Measurements from ENCODE around the gene STK4.

Gene STK4

DNA sequence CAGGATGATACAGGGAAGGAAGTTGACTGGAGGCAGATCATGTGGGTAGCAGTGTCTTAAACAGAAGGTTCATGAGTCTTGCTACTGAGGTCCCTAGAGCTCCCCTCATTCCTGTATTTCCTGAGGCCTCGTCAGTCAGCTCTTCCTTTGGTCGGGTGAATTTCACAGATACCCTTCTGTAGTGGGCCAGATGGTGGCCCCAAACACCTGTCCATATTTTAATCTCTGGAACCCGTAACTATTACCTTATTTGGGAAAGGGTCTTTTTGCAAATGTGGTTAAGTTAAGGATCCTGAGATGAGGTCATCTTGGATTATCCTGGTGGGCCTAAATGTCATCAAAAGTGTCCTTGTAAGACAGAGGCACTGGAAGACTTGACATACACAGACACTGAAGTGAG lies 125.1 kb downstream of the STK4 start:
- DNase-seq, result no peak

DNA sequence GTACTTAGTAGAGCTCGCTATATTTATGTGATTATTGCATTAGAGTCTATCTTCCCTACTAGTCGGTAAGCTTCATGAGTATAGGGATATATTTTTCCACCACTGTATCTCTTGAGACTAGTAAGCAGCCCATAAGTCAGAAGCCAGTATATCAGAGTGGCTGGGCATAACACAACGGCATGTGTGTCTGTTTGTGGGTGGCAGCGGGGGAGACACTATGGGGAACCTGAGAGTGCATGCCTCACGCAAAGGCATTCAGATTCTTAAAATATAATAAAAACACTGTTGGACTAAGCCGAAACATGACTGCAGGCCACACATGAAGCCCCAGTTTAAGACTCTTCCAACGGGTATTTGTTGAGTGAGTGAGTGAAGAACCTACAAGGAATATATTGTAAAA lies 126.6 kb downstream of the STK4 start:
- no peak for DNase-seq

DNA sequence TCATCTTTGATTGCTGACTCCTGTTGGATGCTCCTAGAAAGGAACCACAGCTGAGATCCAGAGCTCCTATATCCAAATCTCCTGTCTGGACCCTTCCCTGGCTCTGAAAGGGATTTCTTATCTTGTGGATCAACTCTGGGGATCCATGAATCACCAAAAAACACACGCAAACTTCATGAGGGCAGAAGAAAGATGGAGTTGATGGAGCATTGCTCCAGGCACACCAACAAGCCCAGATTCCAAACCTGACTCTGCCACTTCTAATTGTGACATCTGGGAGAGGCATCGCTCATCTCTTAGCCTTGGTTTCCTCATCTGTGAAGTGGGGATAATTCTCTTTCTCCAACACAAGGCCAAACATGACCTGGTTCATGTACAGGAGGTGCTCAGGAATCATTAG lies 127.9 kb downstream of the STK4 start:
- no peak for DNase-seq

DNA sequence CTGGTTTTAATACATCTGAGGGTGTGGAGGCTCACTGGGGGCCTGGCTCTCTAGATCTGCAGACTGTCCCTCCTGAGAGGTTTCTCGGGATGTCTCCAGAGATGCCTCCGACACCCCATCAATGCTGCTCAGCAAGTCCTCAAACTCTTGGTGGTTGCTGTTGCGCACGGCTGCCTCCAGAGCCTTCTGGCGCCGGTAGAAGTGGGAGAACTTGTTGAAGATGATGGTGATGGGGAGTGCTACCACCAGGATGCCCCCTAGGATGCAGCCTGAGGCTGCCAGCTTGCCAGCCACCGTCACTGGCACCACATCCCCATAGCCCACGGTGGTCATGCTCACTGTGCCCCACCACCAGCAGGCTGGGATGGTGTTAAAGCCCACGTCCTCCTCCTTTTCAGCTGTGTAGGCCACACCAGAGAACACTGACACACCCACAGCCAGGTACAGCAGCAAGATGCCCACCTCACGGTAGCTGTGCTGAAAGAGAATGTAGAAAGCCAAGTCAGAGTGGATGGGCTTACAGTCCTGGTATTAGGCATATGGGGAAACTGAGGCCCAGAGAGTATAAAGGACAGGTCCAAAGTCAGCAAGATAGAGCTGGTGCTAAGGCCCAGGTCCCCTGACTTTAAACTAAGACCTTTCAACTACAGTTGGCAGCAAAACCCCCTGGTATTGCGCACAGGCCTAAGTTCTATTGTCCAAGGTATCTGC lies 128.7 kb downstream of the STK4 start:
- DNase-seq, result no peak

DNA sequence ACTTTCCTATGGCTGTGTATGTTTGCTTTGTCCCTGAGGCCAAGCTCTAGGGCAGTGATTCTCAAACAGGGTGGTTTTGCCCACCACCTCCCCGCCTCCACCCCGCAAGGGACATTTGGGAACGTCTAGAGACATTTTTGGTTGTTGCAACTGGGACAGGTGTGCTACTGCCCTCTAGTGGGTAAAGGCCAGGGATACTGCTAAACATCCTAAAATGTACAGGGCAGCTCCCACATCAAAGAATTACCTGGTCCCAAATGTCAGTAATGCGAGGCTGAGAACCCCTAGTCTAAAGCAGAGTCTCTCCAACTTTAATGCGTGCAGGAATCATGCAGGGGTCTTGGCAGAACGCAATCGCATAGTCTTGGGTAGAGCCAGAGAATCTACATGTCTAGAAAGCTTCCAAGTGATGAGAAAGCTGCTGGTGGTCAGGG lies 129.5 kb downstream of the STK4 start:
- DNase-seq, result peak; percentile 73

DNA sequence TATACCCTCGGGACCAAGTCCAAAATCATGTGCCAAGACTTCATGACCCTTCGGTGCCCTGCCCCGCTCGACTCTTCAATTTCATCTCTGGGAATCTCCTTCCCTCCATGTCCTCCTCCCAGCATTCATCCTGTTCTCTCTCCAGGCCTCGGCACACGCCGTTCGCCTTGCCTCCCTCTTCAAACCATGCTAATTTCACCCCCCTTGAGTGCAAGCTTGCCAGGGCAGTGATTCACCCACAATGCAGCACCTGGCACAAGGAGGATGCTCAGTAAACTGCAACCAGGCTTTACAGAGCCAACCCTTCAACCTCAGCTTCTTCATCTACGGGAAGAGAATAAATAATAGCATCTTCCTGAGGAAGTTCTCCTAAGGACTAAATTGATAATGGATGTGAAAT lies 130.5 kb downstream of the STK4 start:
- no peak for DNase-seq

DNA sequence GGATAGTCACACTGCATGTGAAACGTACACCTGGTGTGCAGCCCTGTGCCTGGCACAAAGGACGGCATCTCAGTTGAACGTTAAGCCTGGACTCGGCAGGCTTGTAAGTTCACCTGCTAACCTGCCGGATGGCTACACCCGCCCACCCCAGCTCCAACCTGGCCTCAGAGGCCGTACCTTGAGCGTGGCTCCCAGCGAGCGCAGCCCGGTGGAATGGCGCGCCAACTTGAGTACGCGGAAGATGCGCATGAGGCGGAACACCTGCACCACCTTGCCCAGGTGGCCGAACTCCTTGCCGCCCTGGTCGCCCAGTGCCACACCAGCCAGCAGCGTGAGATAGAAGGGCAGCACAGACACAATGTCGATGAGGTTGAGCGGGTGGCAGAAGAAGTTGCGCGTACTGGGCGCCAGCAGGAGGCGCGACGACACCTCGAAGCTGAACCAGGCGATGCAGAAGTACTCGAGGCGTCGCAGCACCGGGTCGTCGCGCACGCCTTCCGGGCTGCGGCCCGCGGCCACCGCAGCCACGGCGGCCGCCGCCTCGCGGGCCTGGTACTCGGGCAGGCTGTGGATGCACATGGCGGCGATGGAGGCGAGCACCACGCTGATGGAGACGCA lies 131.3 kb downstream of the STK4 start:
- peak; percentile 47 for DNase-seq

DNA sequence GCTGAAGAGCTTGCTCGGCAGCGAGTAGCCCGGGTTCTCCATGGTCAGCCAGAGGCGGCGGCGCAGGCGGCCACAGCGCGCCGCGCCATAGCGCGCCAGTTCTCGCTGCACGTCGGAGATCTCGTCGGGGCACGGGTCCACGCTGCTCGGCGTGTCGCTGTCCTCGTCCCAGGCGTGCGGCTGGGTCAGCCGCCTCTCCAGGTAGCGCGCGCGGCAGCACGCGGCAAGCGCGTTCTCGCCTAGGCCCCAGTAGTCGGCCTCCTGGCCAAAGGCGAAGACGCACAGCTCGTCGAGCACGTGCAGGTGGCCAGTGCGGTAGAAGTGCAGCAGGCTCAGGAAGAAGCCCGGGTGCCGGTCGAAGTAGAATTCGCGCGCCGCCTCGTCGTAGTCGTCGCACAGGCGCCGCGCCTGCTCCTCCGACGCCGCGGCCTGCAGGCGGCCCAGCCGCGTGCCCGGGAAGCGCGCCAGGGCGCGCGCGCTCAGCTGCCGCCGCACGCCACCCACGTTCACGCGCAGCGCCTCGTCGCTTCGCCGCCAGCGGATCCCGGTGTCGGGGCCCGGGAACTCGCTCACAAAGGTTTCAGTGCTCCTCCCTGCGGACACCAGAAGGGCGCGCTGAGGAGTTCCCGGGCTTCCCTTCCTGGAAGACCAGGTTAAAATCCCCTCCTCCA lies 131.9 kb downstream of the STK4 start:
- DNase-seq, result no peak

DNA sequence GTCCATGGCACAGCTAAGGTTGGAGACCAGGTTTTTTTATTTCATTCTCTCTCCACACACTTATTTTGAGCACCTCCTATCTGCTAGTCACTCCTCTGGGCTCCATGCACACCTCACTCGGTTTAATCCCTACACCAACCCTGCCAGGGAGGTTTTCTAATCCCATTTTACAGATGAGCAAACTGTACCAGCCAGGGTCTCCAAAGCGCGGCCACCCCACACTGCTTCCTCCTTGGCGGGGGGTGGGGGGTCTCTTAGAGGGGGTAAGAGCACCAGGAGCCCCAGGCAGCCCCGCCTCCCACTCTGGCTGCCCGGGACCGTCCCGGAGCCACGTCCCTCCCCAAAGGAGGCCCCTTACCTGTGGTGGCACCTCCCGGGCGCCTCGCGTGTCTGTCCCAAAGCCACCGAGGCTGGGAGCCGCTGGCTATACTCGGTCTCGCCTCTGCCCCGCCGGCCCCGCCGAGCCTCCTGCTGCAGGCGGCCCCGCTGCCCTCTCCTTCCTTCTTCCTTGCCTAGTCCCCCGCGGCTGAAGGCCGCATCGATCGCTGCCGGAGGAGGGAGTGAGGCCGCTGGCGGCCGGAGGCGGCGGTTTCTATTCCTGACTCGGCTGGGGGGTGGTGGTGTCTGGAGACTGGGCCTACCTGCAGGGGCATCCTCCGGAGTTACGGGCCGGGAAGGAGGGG lies 134.4 kb downstream of the STK4 start, which contains the start of gene KCNS1:
Gene KCNS1 (minus strand): TSS at position 565 of the 683 bp plus-strand sequence. CDS start 1,891 bp downstream, outside the sequence.
- DNase-seq, result no peak

DNA sequence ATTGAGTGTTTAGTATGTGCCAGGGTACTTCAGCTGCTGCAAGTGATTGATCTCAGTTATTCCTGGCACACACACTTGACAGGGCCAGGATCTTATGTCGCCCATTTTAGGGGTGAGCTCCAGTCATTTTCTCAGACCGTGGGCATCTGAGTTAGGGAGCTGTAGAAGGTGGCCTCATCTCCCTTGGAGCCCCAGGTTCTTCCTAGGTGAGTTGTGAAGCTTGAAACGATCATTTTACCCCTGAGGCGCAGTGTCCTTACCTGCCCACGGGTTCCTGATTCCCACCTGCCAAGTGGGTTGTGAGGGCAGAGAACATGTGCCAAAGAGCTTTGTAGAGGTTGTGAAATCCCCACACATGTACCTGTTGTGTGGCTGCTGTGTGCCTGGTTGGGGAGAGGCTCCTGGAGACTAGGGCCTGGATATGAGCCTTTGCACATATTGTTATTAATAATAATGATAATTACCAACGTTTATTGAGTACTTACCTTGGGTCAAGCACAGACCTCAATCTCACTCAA lies 135.1 kb downstream of the STK4 start:
- DNase-seq, result no peak

DNA sequence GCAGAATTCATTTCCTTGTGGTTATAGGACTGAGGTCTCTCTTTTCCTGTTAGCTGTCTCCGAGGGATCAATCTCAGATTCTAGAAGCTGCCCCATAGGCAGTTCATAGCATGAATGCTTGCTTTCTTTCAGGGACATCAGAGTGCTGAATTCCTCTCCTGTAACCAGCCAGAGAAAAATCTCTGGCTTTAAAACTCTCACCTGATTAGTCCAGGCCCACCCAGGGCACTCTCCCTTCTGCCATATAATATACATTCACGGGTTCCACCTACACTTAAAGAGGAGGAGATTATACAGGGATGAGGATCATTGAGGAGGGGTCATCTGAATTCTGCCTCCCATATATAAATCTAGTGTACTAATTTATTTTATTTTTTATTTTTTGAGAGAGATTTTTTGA lies 136.8 kb downstream of the STK4 start:
- DNase-seq, result no peak

DNA sequence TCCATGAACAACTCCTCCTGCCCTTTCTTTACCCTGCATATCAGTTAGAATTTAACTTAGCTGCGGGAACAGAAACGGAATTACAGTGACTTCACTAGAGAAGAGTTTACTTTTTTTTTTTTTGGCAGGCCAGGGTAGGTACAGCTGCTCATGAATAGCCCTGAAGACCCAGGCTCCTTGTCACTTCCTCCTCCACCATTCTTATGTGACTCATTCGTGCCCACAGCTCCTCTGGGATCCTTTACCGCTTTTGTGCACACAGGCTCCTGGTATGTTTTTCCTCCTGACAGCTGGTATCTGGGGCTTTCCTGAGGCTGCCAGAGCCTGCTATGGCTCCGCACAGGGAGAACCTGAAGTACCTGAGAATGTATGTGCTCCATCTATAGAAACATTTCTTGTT lies 138.5 kb downstream of the STK4 start:
- DNase-seq, result no peak

DNA sequence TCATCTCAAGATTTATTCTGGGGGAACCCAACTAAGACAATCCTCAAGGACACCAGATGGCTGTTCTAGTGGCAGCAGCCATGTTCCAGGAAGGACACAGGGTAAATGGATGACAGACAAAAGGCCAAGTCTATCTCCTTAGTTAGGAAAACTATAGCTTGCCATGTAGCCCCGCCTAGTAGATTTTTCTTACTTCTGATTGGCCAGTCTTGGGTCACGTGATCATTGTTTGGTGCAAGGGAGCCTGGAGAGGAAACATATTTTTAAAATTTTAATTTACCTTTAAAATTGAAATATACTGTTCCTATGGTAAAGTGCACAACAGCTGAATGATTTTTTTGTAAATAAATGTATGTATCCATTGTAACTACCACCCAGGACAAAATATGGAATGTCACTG lies 139.0 kb downstream of the STK4 start:
- DNase-seq, result no peak

DNA sequence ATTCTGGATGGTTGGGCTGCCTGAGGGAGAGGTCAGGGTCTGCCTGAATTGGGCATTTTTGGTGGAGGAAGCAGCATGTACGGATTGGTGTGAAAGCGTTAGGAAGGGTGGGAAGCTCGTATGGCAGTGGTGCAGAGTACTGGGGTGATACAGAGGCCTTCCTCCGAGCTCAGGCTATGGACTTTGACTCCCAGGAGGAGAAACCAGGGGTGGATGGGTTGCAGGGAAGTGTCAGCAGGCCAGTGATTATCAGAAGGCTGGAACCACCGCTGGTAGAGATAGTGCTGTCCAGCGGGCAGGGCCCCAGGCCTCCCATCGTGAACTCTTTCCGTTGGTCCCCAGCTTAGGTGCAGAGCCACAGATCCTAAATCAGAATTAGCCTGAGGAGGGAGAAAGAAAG lies 143.3 kb downstream of the STK4 start:
- no peak for DNase-seq

DNA sequence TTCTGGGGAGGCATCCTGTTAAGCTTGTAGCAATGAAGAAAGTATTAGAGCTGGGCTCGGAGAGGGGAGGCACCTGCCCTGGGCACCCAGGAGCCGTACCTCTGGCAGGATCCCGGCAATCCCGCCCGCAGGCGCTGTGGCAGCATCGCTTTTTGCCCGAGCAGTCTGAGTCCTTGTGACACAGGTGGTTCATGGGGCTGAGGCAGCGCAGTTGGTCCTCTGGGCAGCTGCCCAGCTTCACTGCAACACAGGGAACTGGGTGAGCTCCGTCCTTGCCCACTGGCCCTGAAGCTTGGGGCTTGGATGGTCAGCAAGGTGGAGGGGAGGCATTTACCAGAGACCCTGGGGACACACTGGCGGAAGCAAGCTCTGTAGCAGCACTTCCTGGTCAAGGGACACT lies 144.0 kb downstream of the STK4 start:
- no peak for DNase-seq

DNA sequence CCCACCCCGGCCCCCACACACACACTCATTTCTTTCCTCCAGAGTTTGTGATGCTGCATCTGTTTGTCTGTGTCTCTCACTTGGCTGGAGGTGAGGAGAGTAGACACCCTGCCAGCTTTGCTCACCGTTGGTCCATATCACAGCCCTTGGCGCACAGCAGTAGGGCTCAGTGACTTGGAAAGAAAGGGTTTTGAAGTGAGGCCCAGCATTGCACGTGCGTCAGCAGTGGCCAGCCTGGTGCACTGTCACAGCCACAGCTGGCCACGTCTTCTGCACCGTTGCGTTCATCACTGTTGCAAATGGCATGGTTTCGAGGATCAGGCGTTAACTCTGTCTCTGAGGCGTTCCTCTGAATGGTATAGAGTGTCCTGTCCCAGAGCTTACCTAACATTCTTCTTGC lies 145.0 kb downstream of the STK4 start:
- no peak for DNase-seq

DNA sequence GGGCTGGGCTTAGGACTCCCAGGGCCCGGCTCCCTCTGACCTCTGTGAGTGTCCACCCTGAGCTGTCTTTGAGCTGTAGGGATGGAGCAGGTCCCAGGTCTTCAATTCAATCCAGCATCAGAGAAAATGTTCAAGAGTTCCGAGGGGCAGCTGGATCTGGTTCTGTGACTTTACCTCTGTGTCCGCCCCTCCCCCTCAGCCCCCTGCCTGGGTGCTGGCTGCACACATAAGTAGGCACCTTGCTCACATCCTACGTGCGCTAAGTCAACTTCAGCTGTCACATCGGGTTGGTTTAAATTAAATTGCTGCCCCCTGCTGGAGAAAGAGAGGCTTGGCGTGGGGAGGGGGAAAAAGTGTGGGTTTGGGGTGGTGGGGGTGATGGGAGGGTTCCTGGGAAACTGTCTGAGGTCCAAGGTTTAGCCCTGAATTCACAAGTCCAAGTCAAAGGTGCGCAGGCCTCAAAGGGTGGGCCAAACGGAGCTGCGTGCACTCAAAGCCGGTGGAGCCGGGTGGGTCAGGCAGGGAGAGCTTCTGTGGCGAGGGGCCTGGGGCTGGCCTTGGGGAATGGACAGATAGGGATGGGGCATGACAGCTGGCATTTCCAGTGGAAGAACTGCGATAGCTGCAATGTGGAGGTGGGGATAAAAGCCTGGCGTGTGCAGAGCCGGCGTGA lies 145.6 kb downstream of the STK4 start:
- DNase-seq, result peak; percentile 36

DNA sequence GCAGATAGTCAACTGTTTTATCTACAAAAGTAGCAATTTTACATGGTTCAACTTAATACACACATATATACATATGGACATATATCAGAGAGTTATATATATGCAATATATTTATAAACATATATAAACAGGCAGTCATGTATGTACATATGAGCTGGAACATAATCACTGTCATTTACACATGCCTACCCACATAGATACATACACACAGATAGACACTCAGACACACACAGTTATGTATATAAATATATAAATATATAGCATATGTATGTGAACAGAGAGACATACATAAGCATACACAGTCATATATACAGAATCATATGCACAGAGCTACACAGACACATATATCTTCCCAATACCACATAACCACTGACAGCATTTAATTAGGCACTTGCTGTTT lies 146.4 kb downstream of the STK4 start:
- no peak for DNase-seq

DNA sequence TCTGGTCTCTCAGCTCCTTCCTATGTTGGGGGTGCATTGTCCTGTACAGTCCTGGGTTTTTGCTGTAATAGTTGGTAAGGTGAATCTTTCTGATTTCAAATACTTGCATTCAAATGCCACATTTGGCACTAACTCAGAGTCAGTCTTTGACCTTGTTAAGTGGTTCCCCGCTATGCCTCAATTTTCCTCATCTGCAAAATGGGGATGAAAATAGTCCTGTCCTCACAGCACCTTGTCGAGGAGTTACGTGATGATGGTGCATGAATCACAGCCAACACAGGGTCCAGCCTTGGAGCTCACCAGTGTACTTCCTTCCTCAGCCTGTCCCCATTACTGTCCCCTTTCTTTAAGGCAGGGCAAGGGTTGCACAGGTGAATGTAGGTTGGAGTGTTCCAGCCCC lies 147.6 kb downstream of the STK4 start:
- DNase-seq, result no peak

DNA sequence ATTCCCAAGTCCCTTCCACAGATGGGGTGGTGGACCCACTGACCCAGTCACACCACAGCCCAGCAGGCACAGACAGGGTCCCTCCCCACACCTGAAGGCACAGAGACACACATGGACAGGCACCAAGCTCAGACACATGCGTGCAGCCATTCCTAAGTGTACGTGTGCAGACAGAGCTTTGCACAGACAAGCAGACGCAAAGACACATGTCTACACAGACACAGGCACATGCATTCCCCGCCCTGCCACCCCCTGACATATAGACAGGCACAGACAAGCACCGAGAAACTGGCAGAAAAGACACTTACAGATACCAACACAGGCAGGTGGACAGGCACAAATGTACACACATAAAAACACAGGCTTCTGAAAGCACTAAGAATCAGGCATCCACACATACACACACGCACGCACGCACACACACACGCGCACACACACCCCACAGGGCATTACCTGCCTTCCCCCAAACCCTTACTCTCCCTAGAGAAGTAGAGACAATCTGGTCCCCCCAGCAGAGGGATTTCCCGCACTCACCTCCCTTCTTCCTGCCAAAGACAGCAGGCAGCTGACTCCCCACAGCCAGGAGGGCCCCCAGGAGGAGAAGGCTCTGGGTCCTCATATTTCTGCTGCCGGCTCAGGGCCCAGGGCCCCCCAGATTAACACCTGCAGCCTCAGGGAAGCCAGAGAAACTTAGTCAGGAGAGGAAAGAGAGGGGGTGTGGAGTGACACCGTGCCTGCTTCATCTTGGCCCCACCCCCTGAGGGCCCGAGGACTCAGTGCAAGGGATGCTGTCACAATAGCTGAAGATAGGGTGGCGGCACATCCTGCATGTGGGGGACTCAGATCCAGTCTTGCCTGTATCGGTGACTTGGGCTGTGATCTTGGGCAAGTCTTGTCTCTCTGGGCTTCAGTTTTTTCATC lies 148.4 kb downstream of the STK4 start, which contains the start of gene WFDC5:
Gene WFDC5 (minus strand): TSS at position 710 of the 921 bp plus-strand sequence. CDS start 91 bp downstream, at position 619.
- no peak for DNase-seq

DNA sequence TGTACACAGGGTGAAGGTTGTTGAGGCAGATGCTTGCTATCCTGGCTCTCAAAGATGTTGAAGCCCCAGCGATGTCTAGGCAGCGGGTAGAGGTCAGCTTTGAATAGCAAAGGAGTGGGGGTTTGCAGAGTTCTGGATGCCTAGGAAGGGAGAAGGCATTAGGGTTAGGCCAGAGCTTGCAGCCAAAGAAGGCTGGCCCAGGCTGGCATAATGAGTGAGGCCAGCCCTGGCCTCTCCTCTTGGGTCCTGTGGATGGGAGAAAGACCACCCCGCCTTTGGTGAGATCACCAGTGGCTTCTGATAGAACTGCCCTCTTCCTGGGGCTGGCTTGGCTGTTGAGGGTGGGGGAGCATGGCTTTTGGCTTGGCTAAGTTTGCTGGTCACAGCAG lies 149.1 kb downstream of the STK4 start:
- DNase-seq, result no peak

DNA sequence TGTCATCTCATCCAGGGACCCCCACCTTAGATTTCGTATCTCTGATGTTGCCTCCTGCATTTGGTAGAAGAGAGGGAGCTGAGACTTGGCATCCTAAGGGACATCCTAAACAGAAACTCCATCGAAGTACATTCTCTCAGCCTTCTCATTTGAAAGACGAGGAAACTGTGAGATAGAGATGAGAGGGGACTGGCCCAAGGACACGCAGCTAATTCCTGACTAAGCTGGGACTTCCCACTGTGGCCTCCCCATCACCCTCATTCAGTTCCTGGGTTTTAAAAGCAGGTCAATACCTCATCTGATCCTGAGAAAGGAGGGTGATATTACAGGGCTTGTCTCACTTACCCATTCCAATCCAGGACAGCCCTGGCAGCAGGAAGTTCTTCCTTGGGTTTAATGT lies 149.5 kb downstream of the STK4 start:
- DNase-seq, result no peak

Data from CD4-positive, alpha-beta T cell treated with Interleukin-17A for 1 hour (primary cell).